GM10266 (cell line): Measurements from ENCODE around the gene IL4R.

Experiments
- DNase-seq: peaks from one replicate; pipeline ENCODE4 v3.0.0; 2012; ENCODE audit errors: extremely low spot score
- CTCF ChIP-seq: IDR thresholded peaks from 2 replicates; pipeline ENCODE4 v1.5.1; 2012; ENCODE audit warnings: mild to moderate bottlenecking, low read depth; ENCODE audit not compliant: control insufficient read depth, insufficient read depth; ENCODE audit errors: missing control alignments

The IL4R gene

DNA sequence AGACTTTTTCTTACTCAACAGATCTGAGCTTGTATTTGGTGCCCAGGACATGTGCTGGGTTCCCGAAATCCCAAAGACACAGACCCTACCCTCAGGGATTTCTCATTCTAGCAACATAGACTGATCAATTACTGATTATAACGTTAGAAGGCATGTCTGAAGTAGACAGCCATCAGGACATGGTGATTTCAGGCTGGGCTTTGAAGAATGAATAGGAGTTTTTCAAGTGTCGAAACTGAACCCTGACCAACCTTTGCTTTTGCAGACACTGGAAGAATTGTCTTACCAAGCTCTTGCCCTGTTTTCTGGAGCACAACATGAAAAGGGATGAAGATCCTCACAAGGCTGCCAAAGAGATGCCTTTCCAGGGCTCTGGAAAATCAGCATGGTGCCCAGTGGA is 48.2 kb downstream of the IL4R start:
- TF ChIP-seq CTCF, result no peak
- no peak for DNase-seq

DNA sequence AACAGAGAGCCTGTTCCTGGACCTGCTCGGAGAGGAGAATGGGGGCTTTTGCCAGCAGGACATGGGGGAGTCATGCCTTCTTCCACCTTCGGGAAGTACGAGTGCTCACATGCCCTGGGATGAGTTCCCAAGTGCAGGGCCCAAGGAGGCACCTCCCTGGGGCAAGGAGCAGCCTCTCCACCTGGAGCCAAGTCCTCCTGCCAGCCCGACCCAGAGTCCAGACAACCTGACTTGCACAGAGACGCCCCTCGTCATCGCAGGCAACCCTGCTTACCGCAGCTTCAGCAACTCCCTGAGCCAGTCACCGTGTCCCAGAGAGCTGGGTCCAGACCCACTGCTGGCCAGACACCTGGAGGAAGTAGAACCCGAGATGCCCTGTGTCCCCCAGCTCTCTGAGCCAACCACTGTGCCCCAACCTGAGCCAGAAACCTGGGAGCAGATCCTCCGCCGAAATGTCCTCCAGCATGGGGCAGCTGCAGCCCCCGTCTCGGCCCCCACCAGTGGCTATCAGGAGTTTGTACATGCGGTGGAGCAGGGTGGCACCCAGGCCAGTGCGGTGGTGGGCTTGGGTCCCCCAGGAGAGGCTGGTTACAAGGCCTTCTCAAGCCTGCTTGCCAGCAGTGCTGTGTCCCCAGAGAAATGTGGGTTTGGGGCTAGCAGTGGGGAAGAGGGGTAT is 48.9 kb downstream of the IL4R start:
- no peak for TF ChIP-seq CTCF
- DNase-seq, result no peak

GRCh38 chr16:27363246-27363632 is 49.5 kb downstream of the IL4R start:
- TF ChIP-seq CTCF, result no peak
- DNase-seq, result no peak

DNA sequence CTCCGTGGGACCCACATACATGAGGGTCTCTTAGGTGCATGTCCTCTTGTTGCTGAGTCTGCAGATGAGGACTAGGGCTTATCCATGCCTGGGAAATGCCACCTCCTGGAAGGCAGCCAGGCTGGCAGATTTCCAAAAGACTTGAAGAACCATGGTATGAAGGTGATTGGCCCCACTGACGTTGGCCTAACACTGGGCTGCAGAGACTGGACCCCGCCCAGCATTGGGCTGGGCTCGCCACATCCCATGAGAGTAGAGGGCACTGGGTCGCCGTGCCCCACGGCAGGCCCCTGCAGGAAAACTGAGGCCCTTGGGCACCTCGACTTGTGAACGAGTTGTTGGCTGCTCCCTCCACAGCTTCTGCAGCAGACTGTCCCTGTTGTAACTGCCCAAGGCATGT is 50.0 kb downstream of the IL4R start:
- DNase-seq, result no peak
- TF ChIP-seq CTCF, result no peak

DNA sequence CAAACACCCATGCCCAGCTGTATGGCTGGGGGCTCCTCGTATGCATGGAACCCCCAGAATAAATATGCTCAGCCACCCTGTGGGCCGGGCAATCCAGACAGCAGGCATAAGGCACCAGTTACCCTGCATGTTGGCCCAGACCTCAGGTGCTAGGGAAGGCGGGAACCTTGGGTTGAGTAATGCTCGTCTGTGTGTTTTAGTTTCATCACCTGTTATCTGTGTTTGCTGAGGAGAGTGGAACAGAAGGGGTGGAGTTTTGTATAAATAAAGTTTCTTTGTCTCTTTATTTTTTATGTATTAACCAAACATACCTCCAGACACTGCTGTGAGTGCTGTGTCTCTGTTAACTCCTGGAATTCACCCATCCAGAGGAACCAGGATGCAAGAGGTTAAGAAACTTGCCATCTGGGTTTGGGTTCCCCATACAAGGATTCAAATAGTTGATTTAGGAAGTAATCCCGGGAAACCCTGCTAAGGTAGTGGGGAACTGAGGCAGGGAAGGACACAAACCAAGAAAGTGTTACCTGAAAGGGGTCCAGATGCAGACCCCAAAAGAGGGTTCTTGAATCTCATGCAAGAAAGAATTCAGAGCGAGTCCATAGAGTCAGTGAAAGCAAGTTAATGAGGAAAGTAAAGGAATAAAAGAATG is 50.8 kb downstream of the IL4R start:
- no peak for DNase-seq
- TF ChIP-seq CTCF, result no peak

DNA sequence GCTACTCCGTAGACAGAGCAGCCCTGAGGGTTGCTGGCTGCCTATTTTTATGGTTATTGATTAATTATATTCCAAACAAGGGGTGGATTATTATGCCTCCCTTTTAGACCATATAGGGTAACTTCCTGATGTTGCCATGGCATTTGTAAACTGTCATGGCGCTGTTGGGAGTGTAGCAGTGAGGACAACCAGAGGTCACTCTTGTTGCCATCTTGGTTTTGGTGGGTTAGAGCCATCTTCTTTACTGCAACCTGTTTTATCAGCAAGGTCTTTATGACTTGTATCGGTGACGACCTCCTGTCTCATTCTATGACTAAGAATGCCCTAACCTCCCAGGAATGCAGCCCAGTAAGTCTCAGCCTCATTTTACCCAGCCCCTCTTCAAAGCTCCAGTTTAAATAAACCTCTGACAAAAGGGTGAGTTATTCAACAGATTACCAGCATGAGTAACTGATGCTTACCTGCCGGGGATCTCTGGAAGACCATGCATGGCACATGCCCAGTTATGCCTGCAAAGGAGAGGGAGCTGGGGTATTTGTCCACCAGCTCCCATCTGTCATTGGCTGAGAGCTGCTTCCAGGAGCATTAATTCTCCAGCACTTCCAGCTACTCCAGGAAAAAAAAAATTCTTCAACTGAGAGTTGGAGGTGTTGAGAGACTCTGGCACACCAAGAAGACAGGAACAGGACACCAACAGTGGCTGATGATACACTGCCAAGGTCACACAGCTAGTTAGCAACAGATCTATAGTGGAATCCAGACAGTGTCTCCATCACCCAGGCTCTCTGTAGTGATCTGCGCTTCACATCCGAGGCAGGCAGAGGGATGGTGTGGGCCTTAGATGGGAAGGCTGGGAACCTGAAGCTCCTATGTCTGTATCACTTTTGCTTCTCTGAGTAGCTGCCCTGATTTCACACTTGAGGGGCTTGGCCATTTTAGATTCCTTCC is 51.6 kb downstream of the IL4R start:
- no peak for TF ChIP-seq CTCF
- no peak for DNase-seq
